GM12878 (cell line): Measurements from ENCODE around the gene LYRM2. TPM values are rescaled to one million over a fixed set of nuclear protein-coding genes. Genes with fewer than 3 reads are reported as not detected.
A peak's percentile ranks its signal among the peaks of the same experiment; 100 is the strongest.

Experiments used
- ATAC-seq: fragments of 200-7000 bp; cut with Tn5 transposase; 3 replicates; pipeline ENCODE4 v1.9.1; 2020; ENCODE audit warnings: mild to moderate bottlenecking, moderate library complexity
- BruUV-seq: library from RNA; stranded (reverse); fragments of 400-500 nt; replicated peaks from 2 replicates; lab custom pipeline; 2021; lab: Mats Ljungman, UMichigan
- CTCF ChIA-PET: fragments of 300-600 bp; sonication (Branson Sonifier 250); formaldehyde crosslinking; extraction: SDS; loops from one replicate; lab custom pipeline; 2021; ENCODE audit warnings: inconsistent platforms; lab: Yijun Ruan, JAX
- POLR2A ChIA-PET: fragments of 350-600 bp; formaldehyde crosslinking; extraction: SDS; loops from one replicate; lab custom pipeline; 2021; ENCODE audit warnings: inconsistent platforms; lab: Charles Lee
- RAD21 ChIA-PET: fragments of 300-600 bp; sonication (Branson Sonifier 250); formaldehyde crosslinking; loops from one replicate; lab custom pipeline; 2023; ENCODE audit warnings: antibody characterized with exemption; ENCODE audit not compliant: unreplicated experiment; lab: Charles Lee
- SMC1A ChIA-PET: fragments of 300-600 bp; sonication (Branson Sonifier 250); formaldehyde crosslinking; loops from one replicate; lab custom pipeline; 2023; ENCODE audit not compliant: unreplicated experiment, uncharacterized antibody; lab: Charles Lee
- DNase-seq: peaks from one replicate; pipeline ENCODE4 v3.0.0-alpha.2; 2011; ENCODE audit warnings: low read depth, low spot score
- FAIRE-seq: peaks from 3 replicates; lab custom pipeline; 2011; peaks lifted over from hg19 to GRCh38; lab: Jason Lieb, UNC
- H2AFZ ChIP-seq: 2 replicates; pipeline ENCODE4 v1.6.0; 2011; ENCODE audit warnings: low read depth, low read length, control low read depth; ENCODE audit not compliant: control insufficient read depth
- H3K27ac ChIP-seq: 2 replicates; pipeline ENCODE4 v1.5.1; 2011; ENCODE audit warnings: control low read depth; ENCODE audit not compliant: control insufficient read depth, insufficient read depth
- H3K27me3 ChIP-seq, 2 experiments: replicated peaks in 1 of 2; 2 replicates each; pipeline versions ENCODE4 v1.6.0 to v1.6.1; 2011; ENCODE audit warnings: low read length in 1 of 2; ENCODE audit not compliant: control insufficient read depth in 2 of 2, insufficient read depth in 2 of 2
- H3K36me3 ChIP-seq, 2 experiments: 2 replicates each; pipeline ENCODE4 v1.5.1; 2011; ENCODE audit warnings: low read length in 1 of 2; ENCODE audit not compliant: control insufficient read depth in 2 of 2, insufficient read depth in 2 of 2
- H3K4me1 ChIP-seq: 2 replicates; pipeline ENCODE4 v1.6.1; 2011; ENCODE audit warnings: mild to moderate bottlenecking, low read length, moderate library complexity, mixed read lengths; ENCODE audit not compliant: control insufficient read depth, insufficient read depth
- H3K4me2 ChIP-seq: 2 replicates; pipeline ENCODE4 v1.6.0; 2011; ENCODE audit warnings: control low read depth; ENCODE audit not compliant: control insufficient read depth, insufficient read depth
- H3K4me3 ChIP-seq: fragments of 200-600 bp; sonication (generic); 2 replicates; pipeline ENCODE4 v1.5.1; 2016
- H3K79me2 ChIP-seq: 2 replicates; pipeline ENCODE4 v1.6.0; 2011; ENCODE audit warnings: low read length; ENCODE audit not compliant: control insufficient read depth, insufficient read depth
- H3K9ac ChIP-seq: 2 replicates; pipeline ENCODE4 v1.8.0; 2011; ENCODE audit warnings: low read length, control low read depth, mixed read lengths; ENCODE audit not compliant: control insufficient read depth, insufficient read depth
- H3K9me3 ChIP-seq: replicated peaks from 3 replicates; pipeline ENCODE4 v1.5.1; 2011; ENCODE audit warnings: mild to moderate bottlenecking, low read length; ENCODE audit not compliant: control insufficient read depth, insufficient read depth
- H4K20me1 ChIP-seq: 2 replicates; pipeline ENCODE4 v1.6.0; 2011; ENCODE audit not compliant: control insufficient read depth, insufficient read depth
- CREM ChIP-seq: IDR thresholded peaks from 2 replicates; pipeline ENCODE4 v1.6.1; 2014; ENCODE audit warnings: antibody characterized with exemption, low read depth
- ETV6 ChIP-seq, 2 experiments: fragments of 450-650 bp in 1 of 2; IDR thresholded peaks in 1 of 2; conservative IDR thresholded peaks in 1 of 2; 2 replicates each; pipeline ENCODE4 v1.6.1; 2014; ENCODE audit warnings: antibody characterized with exemption in 1 of 2, borderline replicate concordance in 1 of 2, low read depth in 1 of 2, mild to moderate bottlenecking in 1 of 2, moderate library complexity in 1 of 2
- EZH2 ChIP-seq: IDR thresholded peaks from 2 replicates; pipeline ENCODE4 v1.6.1; 2012; ENCODE audit warnings: low read depth, mild to moderate bottlenecking, control low read depth, inconsistent platforms, low read length, borderline replicate concordance; ENCODE audit not compliant: control insufficient read depth
- GABPA ChIP-seq: IDR thresholded peaks from 2 replicates; pipeline ENCODE4 v1.6.1; 2014; ENCODE audit warnings: antibody characterized with exemption, low read depth, mild to moderate bottlenecking, inconsistent platforms
- NFIC ChIP-seq: IDR thresholded peaks from 2 replicates; pipeline ENCODE4 v1.6.1; 2012; ENCODE audit warnings: low read depth, mild to moderate bottlenecking, inconsistent platforms, low read length, moderate library complexity
- NR2F1 ChIP-seq: fragments of 450-650 bp; conservative IDR thresholded peaks from 2 replicates; pipeline ENCODE4 v1.6.1; 2017; ENCODE audit warnings: mild to moderate bottlenecking
- POU2F2 ChIP-seq: IDR thresholded peaks from 3 replicates; pipeline ENCODE4 v1.6.1; 2011; ENCODE audit warnings: low read depth, mild to moderate bottlenecking, low read length, borderline replicate concordance
- RFX5 ChIP-seq: IDR thresholded peaks from 2 replicates; pipeline ENCODE4 v1.6.1; 2011; ENCODE audit warnings: low read depth, low read length, improper control_type of control experiment
- RUNX3 ChIP-seq: IDR thresholded peaks from 2 replicates; pipeline ENCODE4 v1.6.1; 2012; ENCODE audit warnings: low read length, inconsistent platforms
- SIN3A ChIP-seq: IDR thresholded peaks from 2 replicates; pipeline ENCODE4 v1.6.1; 2012; ENCODE audit warnings: low read depth, low read length, improper control_type of control experiment
- SMAD1 ChIP-seq: fragments of 450-650 bp; IDR thresholded peaks from 2 replicates; pipeline ENCODE4 v1.6.1; 2018; ENCODE audit warnings: mild to moderate bottlenecking, low read depth; ENCODE audit not compliant: partially characterized antibody
- ZBTB40 ChIP-seq: fragments of 450-650 bp; IDR thresholded peaks from 2 replicates; pipeline ENCODE4 v1.6.1; 2016; ENCODE audit warnings: mild to moderate bottlenecking, moderate library complexity, borderline replicate concordance
- ZNF274 ChIP-seq: IDR thresholded peaks from one replicate; pipeline ENCODE4 v1.8.0; 2011; ENCODE audit not compliant: insufficient read length, insufficient read depth
- ZNF687 ChIP-seq: fragments of 450-650 bp; IDR thresholded peaks from 2 replicates; pipeline ENCODE4 v1.6.1; 2017; ENCODE audit warnings: mild to moderate bottlenecking, moderate library complexity
- WGBS: methylation state at CpG from one replicate; pipeline ENCODE4 v1.1.6; 2016; ENCODE audit warnings: low lambda C conversion rate; ENCODE audit not compliant: insufficient replicate concordance, insufficient coverage; ENCODE audit errors: missing lambda C conversion rate; 5-methylcytosine and 5-hydroxymethylcytosine counted together
- in situ Hi-C: fragments of 300-500 bp; cut with MboI; formaldehyde crosslinking; loops from 9 replicates; pipeline ENCODE4 v1.14.3; 2018; ENCODE audit warnings: mixed read lengths
- intact Hi-C: fragments of 100-400 bp; cut with micrococcal nuclease; formaldehyde crosslinking; loops from one replicate; pipeline ENCODE4 v1.14.2; 2022; ENCODE audit not compliant: unreplicated experiment
- polyA plus RNA-seq, 11 experiments: library from polyadenylated mRNA; depleted of rRNA in 4 of 11; unstranded in 6 of 11; stranded (reverse) in 5 of 11; fragments of >200 nt; fragmentation: Nextera tagmentation in 4 of 11; fragmentation: Illumina TruSeq in 1 of 11; extraction: Ambion mirVana in 4 of 11; extraction: Trizol in 1 of 11; gene quantifications; 1 replicate in 1 of 11; 2 replicates in 10 of 11; pipeline versions ENCODE4 v1.2.1 to v1.2.3, GENCODE V29; 2011 to 2016; ENCODE audit warnings: inconsistent platforms in 2 of 11, missing spikeins in 2 of 11, low read depth in 1 of 11
- total RNA-seq, 4 experiments: library from RNA; depleted of rRNA in 3 of 4; stranded (reverse); fragments of >200 nt in 3 of 4; fragmentation: Illumina TruSeq in 1 of 4; extraction: Trizol in 1 of 4; gene quantifications; 2 replicates each; pipeline versions ENCODE4 v1.2.1 to v1.2.3, GENCODE V29; 2013 to 2021

LYRM2 gene
- total and polyA plus RNA-seq, 10 of the 15 experiments (the other 5 are each of a cell fraction or from before 2014, with no cell fraction given), result 17.2 to 75.0 (median 30.9) TPM

- POLR2A ChIA-PET, result no interaction called here
- Histone ChIP-seq H3K9ac (no peak overlapping the region), H2AFZ (peak overlapping the region; percentile 84), H3K4me3 (no peak overlapping the region), H3K4me1 (peaks cover 17% of the 10 kb centered on the region), H3K4me2 (0 out of 2 replicates have a peak overlapping the region, but pooled peaks have one; percentile 28), H3K9me3 (no peaks in the 10 kb centered on the region), H3K27me3 (no peaks in the 10 kb centered on the region), H3K27ac (peak overlapping the region; percentile 21; the same call in 1 of the 2 replicates), H4K20me1 (no peaks in the 10 kb centered on the region), H3K36me3 (no peaks in the 10 kb centered on the region; a peak in 1 of 4 replicates), H3K79me2 (no peaks in the 10 kb centered on the region)
- SMC1A ChIA-PET, result interaction anchor here (1.5 kb wide), 1 partner anchor 12 kb away, joined by 7 read pairs; no protein-coding TSS in a partner anchor
- in situ Hi-C loops, result no loop called here
- ATAC-seq (peak; percentile 96), FAIRE-seq (peak; percentile 85), DNase-seq (peak; percentile 52)
- intact Hi-C loops, result loop anchor here (5.0 kb wide), 2 partner anchors 164 to 224 kb away; partner anchors contain the start of gene ANKRD6
- BruUV-seq, result no TSS peak
- CTCF ChIA-PET, result interaction anchor here (1.5 kb wide), 1 partner anchor 164 kb away, joined by 4 read pairs; no protein-coding TSS in a partner anchor
- RAD21 ChIA-PET, result no interaction called here
- WGBS, result 4% methylated on average over 2 of the region's 2 CpGs
- TF ChIP-seq SIN3A, result no peak
- no peak for TF ChIP-seq SMAD1
- no peak for TF ChIP-seq CREM
- 0 out of 2 replicates have a peak, but pooled peaks have one; percentile 28 for TF ChIP-seq ZBTB40
- TF ChIP-seq POU2F2, result 0 out of 3 replicates have a peak, but pooled peaks have one; percentile 13
- no peak for TF ChIP-seq ZNF274
- TF ChIP-seq RFX5, result no peak
- peak in 1 of 2 experiments; percentile 79; a peak in 1 of 4 replicates for TF ChIP-seq ETV6 (conservative IDR thresholded peaks at IDR 0.05 in 1 of 2, IDR thresholded peaks at IDR 0.05 in 1 of 2; ENCODE audit: borderline replicate concordance in 1 of 2, low read depth in 1 of 2)
- TF ChIP-seq GABPA, result peak; percentile 77
- peak; percentile 63 for TF ChIP-seq ZNF687
- TF ChIP-seq NFIC, result peak; percentile 29; the same call in 1 of the 2 replicates
- TF ChIP-seq NR2F1, result no peak
- no peak for TF ChIP-seq EZH2
- peak; percentile 45; the same call in 1 of the 2 replicates for TF ChIP-seq RUNX3
Observed at GRCh38 chr6:89596056-89596455, 42.5 kb downstream of the LYRM2 start.
